PFSK-1 (cell line): ENCODE measurements around the gene ESR2.

Experiments used
- POLR2AphosphoS5 ChIP-seq: IDR thresholded peaks from 2 replicates; pipeline ENCODE4 v1.6.1; 2012; ENCODE audit warnings: low read depth, mild to moderate bottlenecking, control low read depth, low read length, moderate library complexity
- REST ChIP-seq, 2 experiments: IDR thresholded peaks; 2 replicates each; pipeline versions ENCODE4 v1.6.1 to v1.8.0; 2011 to 2012; ENCODE audit warnings: low read depth in 2 of 2, low read length in 2 of 2, control low read depth in 1 of 2, inconsistent platforms in 1 of 2, mild to moderate bottlenecking in 1 of 2, moderate library complexity in 1 of 2; ENCODE audit not compliant: insufficient read depth in 1 of 2
- SIN3A ChIP-seq: IDR thresholded peaks from 2 replicates; pipeline ENCODE4 v1.6.1; 2012; ENCODE audit warnings: mild to moderate bottlenecking, low read length, moderate library complexity, borderline replicate concordance; ENCODE audit not compliant: insufficient read depth

DNA sequence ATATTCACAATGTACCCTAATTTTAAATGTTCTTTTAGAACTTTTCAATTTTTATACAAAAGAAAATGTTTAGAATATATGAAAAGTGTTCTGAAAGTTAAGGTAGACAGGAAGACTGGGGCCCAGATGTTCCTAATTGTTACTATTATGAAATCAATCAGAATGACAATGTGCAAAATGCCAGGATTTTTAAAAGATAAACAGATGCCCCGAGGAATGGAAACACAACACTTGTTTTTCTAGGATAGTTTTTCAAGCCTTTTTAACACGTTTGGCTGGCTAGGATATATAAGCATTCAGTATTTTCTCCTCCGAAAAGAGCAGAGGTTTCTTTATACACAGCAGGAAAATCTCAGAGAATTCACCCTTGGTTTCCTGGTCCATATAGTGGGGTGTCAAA, 106.8 kb downstream of the ESR2 start:
- TF ChIP-seq SIN3A (no peak), REST (IDR thresholded peaks at IDR 0.05; ENCODE audit: insufficient read depth in 1 of 2, low read depth in 2 of 2, low read length in 2 of 2) (no peak), POLR2AphosphoS5 (no peak)
